Raji (cell line): ENCODE measurements around the gene MGAT5.

Experiments
- POLR2A ChIP-seq: IDR thresholded peaks from 2 replicates; pipeline ENCODE4 v1.6.1; 2011; ENCODE audit warnings: low read depth, low read length, control low read depth; ENCODE audit not compliant: insufficient read depth

Gene MGAT5

DNA sequence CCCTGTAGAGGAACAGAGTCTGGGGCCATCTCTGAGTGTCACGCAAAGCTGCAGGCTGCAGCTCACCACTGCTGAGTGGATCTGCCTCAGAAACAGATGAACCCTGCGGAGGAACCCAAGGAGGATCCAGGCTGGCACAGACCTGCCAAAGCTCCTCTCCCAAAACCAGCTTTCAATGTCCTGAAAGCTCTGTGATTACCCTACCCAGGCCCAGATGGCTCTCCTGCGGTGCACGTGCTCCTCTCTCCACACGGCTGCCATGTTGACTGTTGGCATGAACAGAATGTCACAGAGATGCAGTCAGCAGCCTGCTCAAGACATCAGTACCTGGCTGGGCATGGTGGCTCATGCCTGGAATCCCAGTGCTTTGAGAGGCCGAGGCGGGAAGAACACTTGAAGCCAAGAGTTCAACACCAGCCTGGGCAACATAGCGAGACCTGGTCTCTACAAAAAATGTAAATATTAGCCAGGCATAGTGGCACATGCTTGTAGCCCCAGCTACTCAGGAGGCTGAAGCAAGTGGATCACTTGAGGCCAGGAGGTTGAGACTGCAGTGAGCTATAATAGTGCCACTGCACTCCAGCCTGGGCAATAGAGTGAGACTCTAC, 216.8 kb downstream of the MGAT5 start:
- no peak for TF ChIP-seq POLR2A

DNA sequence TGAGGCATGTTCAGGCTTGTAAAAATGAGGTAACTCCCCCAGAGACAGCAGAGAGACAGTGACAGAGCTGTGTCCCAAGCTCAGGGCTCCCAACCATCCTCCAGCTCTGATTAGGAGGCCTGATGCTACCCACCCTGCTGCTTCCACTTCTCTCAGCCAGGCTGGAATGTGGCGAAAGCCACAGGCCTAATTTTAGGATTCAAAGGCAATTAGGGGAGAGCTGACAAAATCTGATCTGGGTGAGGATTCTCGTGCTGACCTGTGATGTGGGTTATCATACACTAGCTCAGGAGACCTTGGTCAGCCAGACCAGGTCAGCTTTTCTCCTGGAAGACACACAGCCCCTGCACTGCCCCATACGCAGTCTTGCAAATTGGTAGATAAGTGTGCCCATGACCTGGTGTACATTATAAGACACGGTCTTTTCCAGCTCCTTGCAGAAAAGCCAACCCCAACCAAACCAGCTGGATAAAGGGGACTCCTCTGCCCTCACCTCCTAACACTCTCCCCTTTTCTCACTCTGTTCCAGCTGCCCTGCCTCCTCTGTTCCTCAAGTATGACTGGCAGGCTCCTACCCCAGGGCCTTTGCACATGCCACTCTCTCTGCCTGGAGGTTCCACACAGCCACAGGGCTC, 225.9 kb downstream of the MGAT5 start:
- no peak for TF ChIP-seq POLR2A

DNA sequence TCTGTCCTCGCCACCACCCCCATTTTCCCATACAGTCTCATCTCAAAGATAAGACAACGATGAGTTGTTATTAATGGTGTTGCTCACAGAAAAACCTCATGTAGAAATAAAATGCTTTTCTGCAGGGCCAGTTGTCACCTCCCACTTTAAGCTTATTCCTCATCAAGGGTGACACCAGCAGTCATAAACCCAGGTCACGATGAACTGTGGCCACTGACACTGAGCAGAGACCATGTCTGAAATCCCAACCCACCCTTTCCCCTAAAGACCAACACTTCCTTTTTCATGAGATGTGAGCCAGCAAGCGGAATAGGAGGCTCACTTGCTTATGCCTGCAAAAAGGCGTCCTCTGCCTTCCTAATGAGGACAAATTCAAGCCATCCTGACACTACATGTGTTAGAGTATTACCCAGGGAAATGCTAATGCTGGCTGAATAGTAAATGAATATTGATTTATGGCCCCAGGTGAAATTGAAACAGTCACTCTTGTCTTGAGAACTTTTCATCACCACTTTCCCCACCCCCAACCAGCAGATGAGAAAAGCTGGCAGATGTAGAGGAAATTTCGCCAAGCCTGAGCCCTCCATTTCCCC, 228.4 kb downstream of the MGAT5 start:
- no peak for TF ChIP-seq POLR2A

DNA sequence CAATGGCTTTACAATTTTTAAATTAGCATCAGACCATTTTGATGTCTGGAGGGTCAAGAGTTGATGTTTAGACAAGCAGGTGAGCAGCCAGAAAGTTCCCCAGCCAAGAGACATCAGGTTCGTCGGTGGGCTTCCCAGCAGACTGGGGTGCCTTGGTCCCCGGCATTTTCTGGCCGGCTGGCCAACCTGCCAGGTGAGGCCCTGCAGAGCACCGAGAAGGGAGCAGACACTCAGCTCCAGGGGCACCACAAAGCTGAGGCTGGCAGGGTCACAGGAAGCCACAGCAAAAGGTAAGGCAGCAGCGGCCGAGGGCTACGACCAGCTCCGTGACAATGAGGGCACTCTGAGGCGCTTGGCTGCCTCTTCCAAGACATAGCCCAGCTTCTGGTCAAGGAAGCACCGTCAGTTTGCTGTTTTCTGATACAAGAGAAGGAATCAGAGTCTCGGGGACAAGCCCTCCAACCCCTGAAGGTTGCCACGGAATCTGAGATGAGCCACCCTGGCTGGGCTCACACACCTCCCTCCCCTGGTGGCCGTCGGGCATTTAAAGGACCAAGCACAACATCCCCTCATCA, 229.0 kb downstream of the MGAT5 start:
- no peak for TF ChIP-seq POLR2A

DNA sequence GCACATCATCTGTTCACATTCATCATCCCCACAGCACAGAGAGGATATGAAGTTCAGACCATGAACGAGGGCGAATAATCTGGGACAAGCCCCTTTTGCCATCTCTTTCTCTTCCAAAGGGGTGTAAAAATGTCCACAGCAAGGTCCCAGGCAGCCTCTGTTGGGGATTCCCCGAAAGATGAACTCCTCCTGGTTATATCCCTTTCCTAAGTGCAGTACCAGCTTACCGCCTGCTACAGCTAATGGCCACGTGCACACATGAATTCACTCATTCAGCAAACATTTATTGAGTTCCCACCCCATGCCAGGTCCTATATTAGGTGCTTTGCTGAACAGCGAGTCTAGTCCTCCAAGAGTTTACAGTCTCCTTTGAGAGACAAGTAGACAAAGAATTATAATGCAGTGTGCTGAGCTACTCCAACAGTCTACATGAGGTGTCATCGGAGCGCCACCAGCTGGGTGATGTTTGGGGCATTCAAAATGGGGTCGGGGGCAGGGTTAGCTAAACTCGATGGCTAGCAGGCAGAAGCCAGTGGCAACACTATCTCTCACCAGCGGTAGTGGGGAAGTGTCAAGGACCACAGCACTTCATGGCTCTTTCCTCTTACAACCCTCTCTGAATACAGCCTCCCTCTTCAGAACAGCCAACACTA, 236.0 kb downstream of the MGAT5 start:
- no peak for TF ChIP-seq POLR2A

DNA sequence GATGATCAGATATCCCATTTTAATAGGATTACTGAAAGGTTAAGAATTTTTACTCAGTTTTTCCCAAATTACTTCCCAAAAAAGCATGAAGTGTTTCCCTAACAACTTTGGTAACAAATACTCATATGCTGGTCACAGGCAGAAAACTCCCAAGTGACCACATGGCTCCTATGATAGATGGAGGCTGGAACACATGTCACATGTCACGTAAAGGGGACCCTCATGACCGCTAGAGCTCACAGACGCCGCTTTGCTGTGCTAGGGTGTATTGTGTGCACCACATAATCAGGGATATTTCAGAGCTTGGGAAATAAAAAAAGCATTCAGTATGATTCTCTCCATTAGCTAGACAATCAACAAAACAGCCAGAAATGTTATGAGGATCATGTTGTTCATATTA, 236.7 kb downstream of the MGAT5 start:
- no peak for TF ChIP-seq POLR2A

DNA sequence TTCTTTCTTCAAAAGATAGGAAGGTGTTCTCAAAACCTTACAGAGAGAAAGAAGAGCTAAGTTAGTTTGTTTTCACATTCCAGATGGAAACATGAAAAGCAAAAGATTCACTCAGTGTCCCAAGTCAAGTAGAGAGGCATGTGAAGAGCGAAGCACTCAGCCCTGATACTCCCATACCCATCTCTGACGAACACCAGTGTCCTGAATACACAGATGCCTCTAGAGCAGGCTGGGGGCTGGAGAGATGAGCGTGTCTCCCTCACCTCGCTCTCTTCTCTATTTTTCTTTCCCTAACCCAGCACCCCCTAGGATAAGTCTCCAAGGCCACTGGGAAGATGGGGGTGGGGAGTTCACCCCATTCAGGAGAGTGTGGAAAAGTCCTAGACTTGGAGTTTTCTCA, 237.2 kb downstream of the MGAT5 start:
- TF ChIP-seq POLR2A = no peak

DNA sequence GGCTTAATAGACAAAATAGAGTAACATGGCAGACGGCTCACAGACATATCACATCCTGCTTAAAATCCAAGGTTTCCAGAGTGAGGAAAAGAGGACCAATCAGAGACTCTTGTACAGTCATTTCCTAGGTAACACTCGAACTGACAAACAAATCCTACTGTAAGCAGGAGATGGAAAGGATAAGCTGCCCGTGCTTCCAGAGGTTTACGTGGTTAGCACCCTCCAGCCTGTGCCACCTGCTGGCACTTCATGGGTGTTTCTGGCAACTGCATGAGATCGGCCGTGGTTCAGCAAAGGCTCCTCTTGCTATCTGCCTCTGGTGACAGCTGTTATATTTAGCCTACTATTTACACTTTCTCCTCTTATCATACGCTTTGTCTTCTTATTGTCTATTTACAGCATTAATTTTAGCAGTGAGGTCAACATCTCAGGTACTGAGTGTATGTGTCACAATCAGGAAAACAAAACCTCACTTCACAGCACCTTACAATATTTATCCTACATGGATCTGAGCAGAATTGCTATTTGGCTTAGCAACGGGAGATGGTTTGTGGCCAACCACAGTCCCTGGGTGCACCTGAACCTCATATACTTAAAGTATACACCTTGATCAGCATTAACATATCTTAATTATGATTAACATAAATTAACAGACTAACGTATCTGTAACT, 238.0 kb downstream of the MGAT5 start:
- TF ChIP-seq POLR2A = no peak

DNA sequence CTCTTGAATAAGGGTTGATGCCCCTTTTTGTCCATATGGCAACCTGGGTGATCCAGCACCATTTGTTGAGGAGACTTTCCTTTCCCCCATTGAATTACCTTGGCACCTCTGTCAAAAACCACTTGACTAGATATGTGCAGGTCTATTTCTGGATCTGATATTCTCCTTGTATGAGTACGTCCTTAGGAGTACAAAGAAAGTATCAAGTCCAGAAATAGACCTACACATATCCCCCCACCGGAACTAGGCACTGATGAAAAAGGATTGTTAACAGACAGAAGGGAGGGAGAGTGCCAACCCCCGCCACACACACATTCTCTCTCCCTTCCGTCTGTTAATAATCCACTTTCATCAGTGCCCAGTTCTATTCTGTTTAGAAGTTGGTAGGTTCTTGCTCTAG, 239.9 kb downstream of the MGAT5 start:
- TF ChIP-seq POLR2A = no peak

DNA sequence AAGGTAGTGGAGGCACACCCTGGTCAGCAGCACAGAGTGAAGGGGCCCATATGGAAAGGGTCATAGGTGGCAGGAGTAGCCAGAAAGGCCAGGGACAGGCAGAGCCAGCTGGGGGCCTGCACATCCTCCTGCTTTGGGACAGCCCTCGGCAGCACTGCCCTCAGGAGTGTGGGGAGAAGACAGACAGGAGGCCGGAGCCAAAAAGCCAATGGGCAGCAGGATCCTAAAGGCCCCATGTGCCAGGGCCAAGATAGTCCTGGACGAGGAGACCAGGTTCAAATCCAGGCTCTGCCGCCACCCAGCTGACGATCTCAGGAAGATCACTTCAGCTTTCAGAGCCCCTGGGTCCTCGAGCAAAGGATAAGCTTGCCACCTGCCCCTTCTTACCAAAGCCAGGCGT, 244.8 kb downstream of the MGAT5 start:
- TF ChIP-seq POLR2A = no peak

DNA sequence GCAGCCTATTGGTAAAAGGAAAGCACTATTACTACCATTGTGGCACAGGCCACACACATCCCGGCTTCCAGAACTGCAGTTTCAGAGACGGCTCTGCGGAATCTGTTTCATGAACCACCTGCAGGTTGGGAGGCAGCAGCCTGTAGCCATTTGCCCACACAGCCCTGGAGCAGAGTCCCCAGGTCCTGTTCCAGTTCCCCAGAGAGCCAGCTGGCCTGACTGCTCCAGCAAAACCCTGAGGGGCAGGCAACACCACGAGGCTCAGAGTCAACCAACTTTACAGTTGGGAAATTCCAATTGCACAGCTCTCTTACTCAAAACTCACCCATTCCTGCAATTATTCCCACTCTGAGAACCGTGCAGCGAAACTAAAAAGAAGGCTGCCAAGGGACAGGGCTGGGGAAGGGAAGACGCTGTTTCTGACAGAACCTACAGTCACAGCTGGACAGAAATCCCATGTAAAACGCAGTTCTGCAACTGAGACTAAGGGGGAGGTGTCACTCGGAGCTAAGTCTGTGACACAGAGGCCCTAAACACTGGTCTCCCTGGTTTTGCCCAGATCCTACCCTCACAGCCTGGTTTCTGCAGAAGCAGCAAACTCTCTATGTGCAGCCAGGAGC, 245.5 kb downstream of the MGAT5 start:
- TF ChIP-seq POLR2A = no peak

DNA sequence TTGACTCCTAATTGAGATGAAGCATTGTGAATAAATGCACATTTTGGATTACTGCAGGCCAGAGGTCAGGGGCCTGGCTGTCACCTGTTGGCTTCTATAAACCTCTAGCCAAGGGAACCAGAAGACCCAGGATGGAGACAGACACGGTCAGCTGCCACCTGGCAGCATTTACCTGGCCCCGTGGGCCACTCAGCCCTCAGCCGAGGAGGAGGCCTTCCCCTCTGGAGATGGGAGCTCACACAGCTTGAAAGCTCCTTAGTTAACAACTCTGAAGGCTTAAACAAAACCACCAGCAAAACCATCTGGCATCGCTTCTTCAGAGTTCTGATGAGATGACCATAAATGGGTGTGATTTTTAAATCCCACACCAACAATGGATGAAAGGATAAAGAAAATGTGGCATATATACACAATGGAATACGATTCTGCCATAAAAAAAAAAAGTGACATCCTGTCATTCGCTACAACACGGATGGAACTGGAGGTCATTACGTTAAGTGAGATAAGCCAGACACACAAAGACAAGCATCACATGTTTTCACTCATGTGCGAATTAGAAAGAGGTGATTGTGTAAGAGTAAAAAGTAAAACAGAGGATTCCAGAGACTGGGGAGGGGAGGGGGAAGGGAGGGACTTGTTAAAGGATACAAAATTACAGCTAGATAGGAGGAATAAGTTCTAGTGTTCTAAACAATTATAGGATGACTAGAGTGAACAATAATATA, 246.5 kb downstream of the MGAT5 start:
- TF ChIP-seq POLR2A = no peak

DNA sequence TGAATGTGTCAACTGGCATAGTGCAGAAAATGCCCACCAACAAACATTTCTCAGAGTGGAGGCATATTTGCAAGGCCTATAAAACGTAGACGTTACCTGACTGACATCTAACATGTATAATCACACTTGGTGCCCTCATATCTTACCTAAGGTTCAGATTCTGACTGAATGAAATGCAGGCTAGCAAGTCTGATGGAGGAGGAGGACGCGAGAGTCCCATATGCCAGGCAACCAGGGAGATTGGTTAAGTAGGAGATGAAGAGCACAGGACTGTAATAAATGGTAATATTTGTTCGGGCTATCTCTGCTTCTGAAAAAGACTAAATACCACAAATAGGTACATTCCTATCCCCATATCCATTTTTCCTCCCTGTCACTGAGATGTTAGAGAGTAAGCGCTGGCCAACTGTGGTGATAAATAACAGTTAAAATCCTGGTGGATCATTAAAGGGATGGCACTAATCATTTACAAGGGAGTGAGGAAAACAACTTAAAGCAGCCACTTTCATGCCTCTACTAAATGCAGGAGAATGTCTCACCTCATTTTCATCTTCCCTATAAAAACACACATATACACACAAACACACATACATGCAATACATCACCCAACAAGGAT, 247.7 kb downstream of the MGAT5 start:
- no peak for TF ChIP-seq POLR2A

DNA sequence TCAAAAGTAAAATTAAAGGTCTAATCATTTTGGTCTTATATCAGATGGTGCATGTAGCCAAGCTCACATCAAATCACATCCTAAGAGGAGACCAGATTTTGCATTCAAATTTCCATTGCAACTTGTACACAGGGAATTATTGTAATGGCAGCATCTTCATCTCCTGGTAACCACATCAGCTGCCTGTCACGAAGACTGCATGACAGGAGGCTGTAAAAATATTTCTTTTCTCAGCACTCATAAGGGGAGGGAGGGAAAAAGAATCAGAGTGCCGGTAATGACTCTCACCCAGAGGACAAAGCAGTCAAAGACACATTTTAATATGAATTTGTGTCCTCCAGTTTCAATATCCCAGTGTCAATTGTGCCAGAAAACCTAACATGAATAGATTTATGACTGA, 248.2 kb downstream of the MGAT5 start:
- TF ChIP-seq POLR2A = no peak
